ENCODE data around the gene C20orf173.
"Not testable (repeated sequence)": the region's sequence is repeated elsewhere in the genome, so short reads cannot be mapped to it uniquely, and the experiment has no call there.

Gene C20orf173
- long read RNA-seq, donor 1 = 0 reads
- long read RNA-seq, donor 2 = 0 reads
- long read RNA-seq, donor 3 = 0 reads
- long read RNA-seq, donor 4 = 0 reads
- long read RNA-seq, donor 5 = 0 reads
- long read RNA-seq, donor 6 = 0 reads
- long read RNA-seq, donor 7, partial matches to known transcripts = 441 of 589 reads
- long read RNA-seq, donor 7, other reads (novel, unspliced or antisense) = 148 of 589 reads
- long read RNA-seq, donor 8 = 0 reads

GRCh38 chr20:35529552-35529951 lies at the start of gene C20orf173:
Gene C20orf173, minus strand, starts transcription at chr20:35529652. Its CDS starts 279 bp downstream, at chr20:35529373.
- no peak for DNase-seq

- no peak for DNase-seq
These were observed 49.7 kb upstream of the C20orf173 start for GRCh38 chr20:35579196-35579595.

- no peak for DNase-seq
These were observed 49.0 kb upstream of the C20orf173 start for GRCh38 chr20:35578469-35578868.

- no peak for DNase-seq
These were observed 47.4 kb upstream of the C20orf173 start for GRCh38 chr20:35576816-35577215.

GRCh38 chr20:35575958-35576357 lies 46.5 kb upstream of the C20orf173 start:
- DNase-seq = no peak

GRCh38 chr20:35572838-35573237 lies 43.4 kb upstream of the C20orf173 start:
- DNase-seq = no peak

- no peak for DNase-seq
These were observed 42.1 kb upstream of the C20orf173 start for GRCh38 chr20:35571555-35571954.

- no peak for DNase-seq
These were observed 39.2 kb upstream of the C20orf173 start for GRCh38 chr20:35568645-35569044.

GRCh38 chr20:35564905-35565304 lies 35.5 kb upstream of the C20orf173 start:
- no peak for DNase-seq

- no peak for DNase-seq
These were observed 34.4 kb upstream of the C20orf173 start for GRCh38 chr20:35563834-35564233.

- no peak for DNase-seq
These were observed 33.2 kb upstream of the C20orf173 start for GRCh38 chr20:35562541-35563110.

GRCh38 chr20:35561671-35562070 lies 32.2 kb upstream of the C20orf173 start:
- no peak for DNase-seq

GRCh38 chr20:35561268-35561667 lies 31.8 kb upstream of the C20orf173 start:
- DNase-seq = no peak

GRCh38 chr20:35560541-35560940 lies 31.1 kb upstream of the C20orf173 start:
- DNase-seq = no peak

- peak; percentile 22 for DNase-seq
These were observed 30.7 kb upstream of the C20orf173 start for GRCh38 chr20:35560105-35560511.

- DNase-seq = no peak
These were observed 29.7 kb upstream of the C20orf173 start for GRCh38 chr20:35559042-35559693.

GRCh38 chr20:35558451-35558850 lies 29.0 kb upstream of the C20orf173 start:
- no peak for DNase-seq

GRCh38 chr20:35556871-35557270 lies 27.4 kb upstream of the C20orf173 start:
- DNase-seq = no peak

- no peak for DNase-seq
These were observed 26.6 kb upstream of the C20orf173 start for GRCh38 chr20:35555951-35556645.

GRCh38 chr20:35555461-35555860 lies 26.0 kb upstream of the C20orf173 start:
- DNase-seq = not testable (repeated sequence)

- DNase-seq = no peak
These were observed 23.5 kb upstream of the C20orf173 start for GRCh38 chr20:35552914-35553313.

GRCh38 chr20:35551503-35551902 lies 22.1 kb upstream of the C20orf173 start:
- no peak for DNase-seq

GRCh38 chr20:35547329-35547728 lies 17.9 kb upstream of the C20orf173 start:
- no peak for DNase-seq
